Activated T-cell treated with anti-CD3 and anti-CD28 coated beads for 24 hours (primary cell): Measurements from ENCODE around the gene LAMC3.

ENCODE experiments used
- DNase-seq: peaks from one replicate; pipeline ENCODE4 v3.0.0-alpha.2; 2020; ENCODE audit warnings: low read depth

The LAMC3 gene

DNA sequence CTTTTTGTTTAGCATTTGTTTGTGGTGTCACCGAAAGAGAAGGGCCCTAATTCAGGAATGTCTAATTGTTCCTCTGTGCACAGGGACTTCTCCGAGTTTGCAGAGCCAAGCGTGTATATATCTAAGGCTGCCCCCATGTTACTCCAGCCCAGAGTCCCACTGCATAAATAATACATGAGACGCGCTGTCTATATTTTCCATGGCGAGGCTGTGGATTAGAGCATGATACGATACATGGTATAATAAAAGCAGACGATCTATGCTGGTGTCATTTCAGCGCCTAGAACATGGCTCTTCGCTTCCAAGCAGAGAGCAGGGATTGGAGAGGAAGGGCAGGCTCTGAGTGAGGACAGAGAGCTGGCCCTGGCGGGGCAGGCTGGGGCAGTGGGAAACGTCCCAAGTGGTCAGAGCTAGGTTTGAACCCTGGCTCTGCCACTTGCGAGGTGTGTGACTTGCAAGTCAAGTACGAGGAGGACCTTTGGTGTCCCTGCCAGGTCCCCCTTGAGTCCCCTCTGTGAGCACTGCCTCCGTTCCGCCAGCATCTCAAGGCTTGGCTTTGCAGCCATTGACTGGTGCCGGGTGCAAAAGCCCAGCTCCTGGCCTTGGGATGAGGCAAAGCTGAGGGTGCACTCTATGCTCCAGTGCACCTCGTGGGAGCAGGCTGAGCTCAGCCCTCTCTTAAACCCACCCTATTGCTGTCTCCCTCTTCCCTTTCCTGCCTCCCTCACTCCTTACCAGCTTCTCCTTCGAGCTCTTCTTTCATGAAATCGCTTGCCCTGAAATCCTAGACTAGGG, 29.2 kb upstream of the LAMC3 start:
- no peak for DNase-seq

DNA sequence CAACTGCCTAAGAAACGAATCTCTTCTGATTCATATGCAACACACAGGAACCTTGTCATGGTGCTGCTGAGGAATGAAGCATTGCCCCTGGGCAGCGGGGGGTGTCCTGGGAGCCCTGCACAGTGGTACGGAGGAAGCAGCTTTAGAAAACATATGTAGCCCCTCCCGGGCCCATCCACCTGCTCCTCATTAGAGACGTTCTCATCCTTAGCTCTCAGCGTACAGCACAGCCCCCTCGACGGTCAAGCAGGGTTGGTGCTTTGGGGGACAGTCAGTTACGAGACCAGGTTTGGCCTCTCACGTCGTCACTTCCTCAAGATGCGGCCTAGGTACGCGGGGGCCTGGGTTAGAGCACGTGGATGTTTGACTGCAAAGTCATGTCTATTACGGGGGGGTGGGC, 28.4 kb upstream of the LAMC3 start:
- no peak for DNase-seq

DNA sequence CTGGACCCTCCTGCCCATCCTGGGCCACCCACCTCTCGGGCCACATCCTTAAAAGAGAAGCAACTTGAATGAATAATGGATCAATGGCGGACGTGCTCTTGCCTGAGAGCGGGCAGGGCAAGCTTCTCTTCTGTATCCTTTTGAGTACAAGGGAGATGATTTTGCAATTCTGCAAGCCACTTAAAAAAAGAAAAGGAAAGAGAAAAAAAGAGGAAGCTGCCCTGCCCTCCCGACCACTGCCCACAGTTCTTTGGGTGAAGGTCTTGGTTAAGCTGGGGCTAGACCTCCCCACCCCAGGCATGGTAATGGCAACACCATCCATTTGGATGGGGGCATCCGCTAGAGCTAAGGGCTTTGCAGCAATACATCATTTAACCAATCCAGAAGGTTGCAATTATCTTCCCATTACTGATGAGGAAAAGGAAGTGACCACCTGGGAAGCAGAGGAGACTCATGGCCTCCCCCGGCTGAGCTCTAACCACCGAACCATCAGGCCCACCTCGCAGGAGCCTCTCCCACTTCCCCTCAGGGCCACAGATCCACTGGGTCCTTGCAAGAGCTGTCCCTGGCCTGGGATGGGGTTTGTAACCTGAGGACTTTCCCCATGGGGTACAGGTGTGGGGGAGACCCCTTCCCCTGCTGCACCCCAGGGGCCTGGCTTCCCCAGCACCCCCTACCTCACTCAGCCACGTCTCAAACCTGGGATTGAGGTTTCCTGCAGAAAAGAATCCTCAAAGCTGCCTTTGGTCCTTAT, 27.8 kb upstream of the LAMC3 start:
- DNase-seq, result no peak

DNA sequence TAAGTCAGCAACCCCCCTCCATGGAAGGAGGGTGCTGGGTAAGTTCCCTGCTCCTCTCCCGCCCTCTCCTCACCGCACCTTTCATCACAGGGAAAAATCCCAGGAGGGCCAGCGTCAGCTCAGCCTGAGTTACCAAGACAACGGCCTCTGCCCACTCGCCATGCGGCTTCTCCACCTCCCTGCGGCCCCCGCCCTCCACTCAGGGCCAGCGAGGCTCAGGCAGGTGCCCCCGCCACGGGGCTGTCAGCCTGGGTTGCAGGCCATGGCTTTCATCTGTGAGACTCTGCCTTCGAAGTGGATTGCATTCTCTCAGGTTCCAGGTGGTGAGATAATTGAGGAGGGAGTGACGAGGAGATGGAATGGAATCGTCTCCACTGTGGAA, 27.2 kb upstream of the LAMC3 start:
- no peak for DNase-seq

DNA sequence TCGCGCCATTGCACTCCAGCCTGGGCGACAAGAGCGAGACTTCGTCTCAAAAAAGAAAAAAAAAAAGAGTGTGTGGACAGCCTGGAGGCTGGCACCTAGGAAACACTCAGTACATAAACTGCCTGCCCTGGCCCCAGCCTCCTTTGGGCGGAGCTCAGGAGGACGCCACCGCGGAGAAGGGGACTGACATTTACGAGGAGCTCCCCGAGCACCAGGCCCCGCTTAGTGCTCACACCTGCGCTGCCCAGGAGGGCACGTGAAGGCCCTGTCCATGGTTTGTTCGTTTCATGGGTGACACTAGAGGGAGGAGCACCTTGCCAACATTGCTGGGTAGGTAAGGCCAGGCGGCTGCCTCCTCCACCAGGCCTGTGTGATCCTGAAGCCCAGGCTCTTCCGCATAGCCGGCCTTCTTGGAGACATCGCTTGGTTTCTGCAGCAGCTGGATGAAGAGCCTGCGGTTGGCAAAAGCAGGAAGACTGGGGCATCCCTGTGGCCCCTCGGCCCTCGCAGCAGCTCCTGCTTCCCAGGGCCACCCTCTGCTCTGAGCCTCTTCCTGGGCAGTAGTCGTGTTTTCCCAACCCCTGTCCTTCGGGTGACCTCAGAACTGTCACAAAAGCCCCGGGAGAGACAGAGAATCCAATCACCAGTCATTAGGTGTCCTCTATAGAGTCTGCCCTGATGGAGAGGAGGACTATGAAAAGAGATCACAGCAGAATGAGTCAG, 26.2 kb upstream of the LAMC3 start:
- no peak for DNase-seq

DNA sequence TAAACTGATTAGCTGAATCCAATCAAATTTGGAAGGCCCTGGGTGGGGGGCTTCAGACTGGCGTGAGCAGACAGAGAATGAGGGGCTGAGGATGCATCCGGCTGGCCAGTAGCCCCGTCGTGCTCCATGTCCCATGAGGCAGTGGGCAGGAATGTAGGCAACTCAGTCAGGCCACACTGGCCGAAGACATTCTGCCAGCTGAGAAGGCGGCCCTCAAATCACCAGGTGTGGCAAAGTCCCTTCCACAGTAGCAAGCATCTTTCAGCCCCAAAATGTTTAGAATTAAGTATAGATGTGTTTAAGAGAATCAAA, 25.7 kb upstream of the LAMC3 start:
- DNase-seq, result no peak

DNA sequence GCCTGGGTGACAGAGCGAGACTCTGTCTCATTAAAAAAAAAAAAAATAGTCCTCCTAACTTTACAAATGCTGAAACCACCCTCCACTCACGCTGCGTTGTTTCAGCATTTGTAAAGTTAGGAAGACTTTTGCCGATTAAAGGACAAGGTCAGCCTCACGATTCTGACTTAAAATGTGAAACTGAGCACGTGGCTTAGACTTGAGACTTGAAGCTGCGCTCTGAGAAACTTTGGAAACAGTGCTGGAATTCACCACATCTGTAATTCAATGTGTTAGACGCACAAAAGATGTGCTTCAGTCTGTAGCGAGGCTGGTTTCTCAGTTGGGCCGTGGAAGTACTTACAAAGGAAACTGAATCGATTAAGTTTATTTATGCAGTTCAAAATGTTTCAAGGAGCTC, 25.0 kb upstream of the LAMC3 start:
- no peak for DNase-seq

DNA sequence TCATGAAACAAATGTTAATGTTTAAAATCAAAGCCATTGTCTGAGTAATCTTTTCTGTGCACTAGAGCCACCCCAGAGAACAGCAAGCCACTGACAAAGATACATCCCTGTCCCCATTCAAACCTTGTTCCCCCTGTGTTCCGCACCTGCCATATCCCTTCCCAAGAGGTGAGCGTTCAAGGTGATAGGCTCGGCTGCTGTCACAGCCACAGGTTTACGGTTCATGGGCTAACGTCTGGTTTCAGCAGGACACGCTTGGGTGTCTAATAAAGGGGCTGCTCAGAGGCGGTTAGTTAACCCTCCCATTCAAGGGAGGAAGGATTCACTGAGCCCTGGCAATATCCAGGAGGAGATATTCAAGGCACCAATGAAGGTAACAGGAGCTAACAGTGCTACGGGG, 24.5 kb upstream of the LAMC3 start:
- DNase-seq, result no peak

DNA sequence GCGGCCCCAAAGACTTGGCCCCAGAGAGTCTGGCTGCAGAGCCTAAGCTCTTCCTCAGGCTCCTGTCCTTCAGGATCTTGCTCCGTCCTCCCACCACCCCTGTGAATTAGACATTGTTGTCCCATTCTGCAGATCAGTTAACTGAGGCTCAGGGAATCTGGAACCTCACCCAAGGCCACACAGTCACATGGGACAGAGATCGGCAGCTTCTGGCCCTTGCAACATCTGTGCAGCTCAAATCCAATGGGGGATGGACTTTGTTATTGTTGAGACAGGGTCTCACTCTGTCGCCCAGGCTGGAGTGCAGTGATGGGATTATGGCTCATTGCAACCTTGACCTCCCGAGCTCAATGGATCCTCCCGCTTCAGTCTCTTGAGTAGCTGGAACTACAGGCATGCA, 23.9 kb upstream of the LAMC3 start:
- no peak for DNase-seq

DNA sequence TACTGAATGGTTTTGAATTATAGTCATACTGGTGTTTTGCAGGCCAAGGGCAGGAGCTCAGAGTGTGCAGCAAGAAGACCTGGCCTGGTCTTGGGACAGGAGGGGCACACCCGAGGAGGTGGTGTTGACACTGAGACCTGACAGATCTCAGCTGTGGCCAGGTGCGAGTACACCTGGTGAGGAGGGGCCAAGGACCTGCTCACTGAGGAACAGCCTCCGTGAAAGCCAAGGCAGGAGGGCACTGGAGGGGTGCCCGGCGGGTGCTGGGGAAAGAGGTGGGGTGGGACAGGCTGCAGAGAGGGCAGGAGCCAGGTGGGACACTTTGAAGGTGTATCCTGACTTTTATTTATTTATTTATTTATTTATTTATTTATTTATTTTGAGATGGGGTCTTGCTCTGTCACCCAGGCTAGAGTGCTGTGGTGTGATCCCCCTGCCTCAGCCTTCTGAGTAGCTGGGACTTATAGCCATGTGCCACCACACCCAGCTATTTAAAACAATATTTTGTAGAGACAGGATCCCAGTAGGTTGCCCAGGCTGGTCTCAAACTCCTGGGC, 23.3 kb upstream of the LAMC3 start:
- DNase-seq, result no peak

DNA sequence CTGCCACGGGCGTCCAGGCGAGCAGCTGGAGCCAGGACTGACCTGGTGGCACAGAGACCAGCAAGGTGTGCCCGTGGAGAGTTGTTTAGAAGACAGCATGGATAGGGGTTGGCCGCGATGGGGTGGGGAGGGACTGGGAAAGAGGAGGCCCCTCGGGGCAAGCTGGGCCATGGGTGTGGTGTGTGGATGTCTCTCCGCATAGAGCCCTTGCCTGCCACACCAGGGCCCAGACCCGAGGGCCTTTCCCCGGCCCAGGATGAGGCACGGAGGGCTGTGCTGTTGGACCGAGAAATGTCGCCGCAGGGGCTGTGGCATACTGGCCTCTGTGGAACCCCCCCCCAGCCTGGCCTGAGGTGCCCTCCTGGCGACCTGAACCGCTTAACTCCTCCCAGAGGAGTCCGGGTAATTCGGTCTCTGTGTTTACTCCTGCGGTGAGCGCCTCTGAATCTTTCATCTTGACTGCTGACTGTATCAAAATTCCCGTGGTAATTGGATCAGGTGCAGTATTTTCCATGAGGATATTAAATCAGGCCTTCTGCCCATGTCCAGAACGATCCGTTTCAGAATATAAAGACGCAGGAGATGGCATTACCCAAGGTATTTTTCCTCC, 22.5 kb upstream of the LAMC3 start:
- DNase-seq, result no peak

DNA sequence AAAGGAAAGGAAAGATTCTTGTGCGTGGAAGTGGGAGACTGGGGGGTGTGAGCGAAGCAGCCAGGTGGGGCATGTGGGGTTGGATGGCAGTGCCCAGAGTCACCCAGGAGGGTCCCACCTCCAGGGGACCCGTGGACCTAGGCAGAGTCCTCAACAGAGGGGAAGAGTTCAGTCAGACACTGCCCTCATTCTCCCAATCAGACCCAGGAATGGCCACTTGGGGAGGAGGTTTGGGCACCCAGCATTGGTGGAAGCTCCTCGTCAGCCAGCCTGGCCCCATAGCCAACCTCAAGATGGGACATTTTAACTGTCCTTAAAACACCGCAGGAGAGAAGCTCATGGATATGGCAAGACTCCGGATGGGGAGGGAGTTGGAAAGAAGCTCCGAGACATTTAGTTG, 21.9 kb upstream of the LAMC3 start:
- no peak for DNase-seq

DNA sequence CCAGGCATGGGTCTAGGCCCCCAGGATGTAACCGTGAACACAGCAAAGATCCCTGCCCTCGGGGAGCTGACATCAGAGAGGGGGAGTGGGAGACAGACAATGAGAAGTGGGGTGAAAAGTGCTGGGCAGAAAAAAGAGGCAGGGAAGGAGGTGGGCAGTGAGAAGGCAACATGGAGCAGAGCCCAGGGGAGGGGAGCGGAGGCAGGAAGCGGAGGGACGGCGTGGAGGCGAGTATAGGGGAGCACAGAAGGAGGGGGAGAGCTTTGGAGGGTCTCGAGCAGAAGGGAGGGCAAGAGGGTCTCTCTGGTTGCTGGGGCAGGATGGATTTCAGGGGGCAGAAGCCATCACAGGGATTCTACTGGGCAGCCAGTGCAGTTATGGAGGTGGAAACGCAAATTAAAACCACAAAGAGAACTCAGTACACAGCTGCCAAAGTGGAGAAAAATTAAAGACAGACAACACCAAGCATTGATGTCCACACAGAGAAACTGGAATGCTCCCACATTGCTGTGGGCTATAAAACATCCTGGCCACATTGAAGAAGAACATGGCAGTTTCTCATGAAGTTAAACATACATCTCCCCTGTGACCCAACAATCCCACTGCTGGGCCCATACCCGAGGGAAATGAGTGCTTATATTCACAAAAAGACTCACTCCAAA, 21.1 kb upstream of the LAMC3 start:
- no peak for DNase-seq

DNA sequence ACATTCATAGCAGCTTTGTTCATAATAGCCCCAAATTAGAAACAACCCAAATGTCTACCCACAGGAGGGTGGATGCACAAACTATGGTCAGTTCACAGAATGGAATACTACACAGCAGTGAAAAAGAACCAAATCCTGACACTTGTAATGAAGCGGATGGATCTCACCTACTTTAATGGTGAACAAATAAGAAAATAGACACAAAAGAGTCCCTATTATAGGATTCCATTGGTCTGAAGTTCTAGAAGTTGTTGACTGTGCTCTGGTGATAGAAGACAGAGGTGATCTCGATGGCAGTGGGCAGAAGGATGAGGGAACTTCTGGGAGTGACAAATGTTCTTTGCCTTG, 20.6 kb upstream of the LAMC3 start:
- DNase-seq, result no peak

DNA sequence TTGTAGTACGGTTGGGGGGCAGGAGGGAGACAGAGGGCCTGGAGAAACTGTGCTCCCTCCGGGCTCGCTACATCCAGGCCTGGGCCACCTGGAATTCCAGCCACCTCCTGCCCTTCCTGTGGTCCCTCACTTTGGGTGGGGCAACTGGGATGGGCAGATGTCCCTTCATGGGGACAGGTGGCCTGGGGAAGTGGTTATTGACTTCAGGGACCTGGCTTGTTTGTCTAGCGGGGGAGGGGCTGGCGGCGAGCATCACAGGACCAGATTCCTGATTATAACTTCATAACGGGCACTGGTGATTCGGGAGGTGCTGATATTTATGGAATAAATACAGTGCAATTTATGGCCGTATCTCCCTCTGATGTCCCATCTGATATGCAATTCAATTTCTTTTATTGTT, 20.1 kb upstream of the LAMC3 start:
- no peak for DNase-seq

DNA sequence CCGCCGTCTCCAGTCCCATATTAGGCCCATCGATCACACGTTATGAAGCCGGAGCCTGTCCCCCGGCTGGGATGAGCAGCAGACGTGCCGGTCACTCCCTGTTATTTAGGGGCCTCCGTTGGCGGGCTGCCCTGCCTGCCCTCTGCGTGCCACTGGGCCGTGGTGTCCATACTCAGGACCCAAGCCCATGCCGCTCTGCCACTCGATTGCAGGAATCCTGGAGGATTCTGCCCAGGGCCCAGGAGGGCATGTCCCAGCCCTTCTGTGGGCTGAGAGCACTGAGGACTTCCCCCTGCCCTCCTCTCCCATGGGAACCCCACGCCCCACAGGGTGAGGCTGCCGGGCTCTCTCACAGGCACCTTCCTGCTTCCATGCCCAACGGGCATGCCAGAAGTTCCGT, 19.6 kb upstream of the LAMC3 start:
- DNase-seq, result no peak

DNA sequence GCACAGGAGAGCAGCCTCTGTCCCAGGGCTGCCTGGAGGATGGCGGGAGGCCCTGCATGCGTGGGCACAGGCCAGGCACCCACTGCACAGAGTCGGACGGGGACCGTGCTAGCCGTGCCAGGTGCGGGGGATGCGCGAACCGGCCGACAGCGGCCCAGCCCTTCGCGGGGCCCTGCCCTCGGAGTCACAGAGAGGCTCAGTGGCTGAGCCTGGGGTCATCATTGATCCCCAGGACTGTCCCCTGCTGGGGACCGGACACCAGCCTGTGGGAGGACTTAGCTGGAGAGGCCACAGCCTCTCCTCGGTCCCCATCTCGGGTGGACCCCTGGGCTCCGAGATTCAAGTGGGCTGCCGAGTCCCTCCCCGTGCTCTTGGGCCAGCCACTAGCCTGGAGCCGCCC, 19.1 kb upstream of the LAMC3 start:
- DNase-seq, result no peak

DNA sequence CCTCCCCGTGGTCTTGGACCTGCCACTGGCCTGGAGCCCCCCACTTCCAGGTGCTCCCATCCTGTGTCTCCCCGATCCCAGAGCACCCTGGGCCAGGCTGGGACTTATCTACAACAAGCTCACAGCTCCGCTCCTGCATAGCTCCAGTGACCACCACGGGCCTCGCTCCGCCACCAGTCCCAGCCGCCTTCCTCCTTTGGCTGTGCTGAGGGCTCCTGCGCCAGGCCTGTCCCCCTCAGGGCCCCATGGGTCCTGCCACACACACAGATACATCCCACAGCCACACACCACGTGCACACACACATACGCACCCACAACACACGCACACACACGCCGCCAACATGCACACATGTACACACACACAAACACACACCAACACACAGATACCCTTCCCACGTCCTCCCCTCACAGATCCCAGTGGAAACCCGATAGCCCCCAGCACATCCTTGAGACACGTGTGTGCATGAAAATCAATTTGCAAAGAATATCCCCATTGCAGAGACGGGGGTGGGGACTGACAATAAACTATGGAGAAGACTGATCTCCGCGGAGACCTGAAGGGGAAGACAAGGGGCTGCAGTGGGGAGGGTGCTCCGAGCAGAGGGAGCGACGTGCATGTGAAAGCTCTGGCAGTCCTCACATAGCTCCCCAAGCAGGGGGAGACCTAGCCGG, 18.5 kb upstream of the LAMC3 start:
- DNase-seq, result no peak

DNA sequence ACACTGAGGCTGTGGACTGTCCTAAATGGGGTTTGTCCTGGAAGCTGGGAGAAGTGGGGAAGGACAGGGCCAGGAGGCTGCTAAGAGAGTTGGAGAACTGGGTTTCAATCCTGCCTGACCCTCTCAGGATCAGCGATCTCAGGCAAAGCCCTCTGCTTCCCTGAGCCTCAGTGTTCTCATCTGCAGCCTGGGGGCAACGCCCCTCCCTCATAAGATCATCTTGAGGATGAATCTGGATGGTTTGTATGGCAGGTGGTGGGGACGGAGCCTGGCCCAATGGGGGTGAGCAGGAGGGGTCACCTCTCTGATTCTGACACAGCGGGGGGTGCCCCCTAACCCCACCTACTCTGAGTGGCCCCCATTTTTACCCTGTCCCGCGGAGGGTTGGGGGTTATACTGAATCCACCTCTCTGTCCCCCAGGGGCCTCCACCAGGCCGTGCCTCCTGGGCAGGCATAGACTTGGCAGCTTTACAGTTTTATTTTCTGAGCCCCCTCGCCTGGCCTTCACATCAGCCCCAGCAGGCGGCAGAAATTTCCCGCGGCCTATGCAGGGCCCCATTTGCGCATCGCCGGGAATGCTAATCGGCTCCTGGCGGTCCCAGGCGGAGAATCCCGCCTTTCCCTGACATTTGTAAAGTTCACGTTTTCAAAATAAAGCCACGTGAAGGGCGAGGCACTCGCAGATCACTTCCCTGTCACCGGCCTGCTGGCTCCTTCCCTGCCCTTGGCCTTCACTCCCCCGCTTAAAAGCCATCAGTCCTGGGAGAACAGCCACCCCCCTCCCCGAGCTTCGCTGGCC, 17.8 kb upstream of the LAMC3 start:
- DNase-seq, result no peak

DNA sequence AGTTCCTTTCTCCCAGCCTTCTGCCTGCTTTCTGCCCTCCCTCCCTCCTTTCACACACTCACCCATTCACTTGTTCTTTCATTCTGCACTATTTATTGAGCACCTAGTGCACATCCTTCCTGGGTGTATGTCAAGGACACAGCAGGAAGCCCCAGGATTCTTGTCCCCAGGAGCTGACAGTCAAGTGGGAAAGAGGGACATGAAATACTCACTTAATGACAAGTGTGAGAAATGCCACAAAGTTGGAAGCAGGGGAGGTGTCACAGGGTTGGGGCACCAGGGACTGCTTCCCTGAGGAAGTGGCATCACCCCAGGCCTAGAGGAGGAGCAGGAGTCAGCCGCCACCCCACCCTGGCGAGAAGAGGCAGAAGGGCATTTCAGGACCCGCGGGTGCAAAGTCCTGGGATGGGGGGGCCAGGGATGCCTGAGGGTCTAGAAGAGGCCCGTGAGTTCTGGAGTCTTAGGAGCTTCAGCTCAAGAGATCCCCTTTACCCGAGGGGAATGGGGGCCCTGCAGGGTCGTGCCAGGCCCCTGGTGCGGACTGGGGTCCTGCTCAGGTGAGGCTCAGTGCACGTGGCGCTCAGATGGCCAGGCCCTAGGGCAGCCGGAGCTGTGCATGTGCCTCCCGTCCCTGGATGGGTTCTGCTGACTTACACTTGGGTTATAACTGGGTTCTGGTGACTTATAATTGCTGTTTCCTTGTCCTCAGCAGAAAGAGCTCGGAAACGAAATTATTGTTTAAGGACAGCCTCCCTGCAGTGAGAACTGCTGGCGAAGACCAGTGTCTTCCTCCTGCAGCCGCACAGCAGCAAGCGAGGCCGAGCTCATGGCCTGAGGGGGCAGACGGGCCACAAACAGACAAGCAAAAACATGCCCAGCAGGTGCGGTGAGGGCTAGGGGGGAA, 16.9 kb upstream of the LAMC3 start:
- DNase-seq, result no peak
